ENCODE results near the gene TSSK6. TPM values are rescaled to one million over a fixed set of nuclear protein-coding genes. Genes with fewer than 3 reads are reported as not detected.
A peak's percentile ranks its signal among the peaks of the same experiment; 100 is the strongest.

TSSK6 gene
- total and polyA plus RNA-seq, 4 donors, result 0.61 to 2.2 (median 1.7) TPM

DNA sequence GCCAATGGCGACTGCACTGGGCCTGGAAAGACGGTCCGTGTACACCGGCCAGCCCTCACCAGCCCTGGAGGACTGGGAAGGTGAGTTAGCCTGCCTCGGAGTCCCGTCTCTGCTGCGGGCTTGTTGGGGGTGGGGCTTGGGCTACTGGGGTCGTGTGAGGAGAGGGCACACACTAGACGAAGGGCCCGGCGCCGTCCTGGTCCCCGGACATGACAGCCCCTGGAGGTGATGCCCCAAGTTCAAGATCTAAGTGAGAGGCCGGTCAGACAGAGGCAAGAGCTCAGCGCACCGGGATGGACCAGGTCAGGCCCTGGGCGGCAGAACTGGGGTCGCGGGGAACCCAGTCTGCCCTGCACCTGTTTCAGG is 24.3 kb upstream of the TSSK6 start:
- Histone ChIP-seq H3K9me3 (ENCODE audit: control insufficient read depth, insufficient read depth, low read length) (no peaks in the 10 kb centered on the region), H3K36me3 (ENCODE audit: control insufficient read depth, insufficient read depth, low read length) (peaks cover 18% of the 10 kb centered on the region), H3K27me3 (ENCODE audit: control insufficient read depth, insufficient read depth, low read length) (peaks cover 44% of the 10 kb centered on the region), H3K4me1 (ENCODE audit: control insufficient read depth, insufficient read depth, low read length) (peaks cover 42% of the 10 kb centered on the region), H3K4me3 (ENCODE audit: low read depth, low read length) (no peak overlapping the region), H3K27ac (ENCODE audit: low read depth, low read length) (no peak overlapping the region)
- WGBS (ENCODE audit: insufficient coverage), result 34% methylated on average over 18 of the region's 19 CpGs
- DNase-seq (ENCODE audit: low read depth in 4 of 6, low spot score in 6 of 6), result no peak

DNA sequence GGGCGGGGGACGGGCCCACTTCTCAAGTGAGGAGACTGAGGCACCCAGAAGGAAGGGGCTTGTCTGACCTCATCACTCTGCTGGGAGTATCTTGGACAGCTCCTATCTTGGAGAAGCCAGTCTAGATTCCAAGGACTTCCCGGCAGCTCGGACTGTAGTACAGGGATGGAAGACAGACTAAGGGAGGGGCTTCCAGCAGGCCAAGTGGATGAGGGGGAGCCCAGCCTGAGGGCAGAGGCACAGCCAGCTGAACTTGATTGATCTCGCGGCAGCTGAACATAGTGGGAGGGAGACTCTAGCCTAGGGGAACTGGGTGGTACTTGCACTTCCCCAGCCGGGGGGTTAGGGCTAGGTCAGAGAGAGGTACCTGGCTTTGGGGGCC is 23.4 kb upstream of the TSSK6 start:
- DNase-seq (ENCODE audit: low read depth in 4 of 6, low spot score in 6 of 6), result no peak
- Histone ChIP-seq H3K4me1 (ENCODE audit: control insufficient read depth, insufficient read depth, low read length) (peaks cover 42% of the 10 kb centered on the region), H3K4me3 (ENCODE audit: low read depth, low read length) (no peak overlapping the region), H3K36me3 (ENCODE audit: control insufficient read depth, insufficient read depth, low read length) (peaks cover 19% of the 10 kb centered on the region), H3K27me3 (ENCODE audit: control insufficient read depth, insufficient read depth, low read length) (peaks cover 44% of the 10 kb centered on the region), H3K27ac (ENCODE audit: low read depth, low read length) (no peak overlapping the region), H3K9me3 (ENCODE audit: control insufficient read depth, insufficient read depth, low read length) (no peaks in the 10 kb centered on the region)
- WGBS (ENCODE audit: insufficient coverage), result 30% methylated on average over 7 of the region's 7 CpGs

DNA sequence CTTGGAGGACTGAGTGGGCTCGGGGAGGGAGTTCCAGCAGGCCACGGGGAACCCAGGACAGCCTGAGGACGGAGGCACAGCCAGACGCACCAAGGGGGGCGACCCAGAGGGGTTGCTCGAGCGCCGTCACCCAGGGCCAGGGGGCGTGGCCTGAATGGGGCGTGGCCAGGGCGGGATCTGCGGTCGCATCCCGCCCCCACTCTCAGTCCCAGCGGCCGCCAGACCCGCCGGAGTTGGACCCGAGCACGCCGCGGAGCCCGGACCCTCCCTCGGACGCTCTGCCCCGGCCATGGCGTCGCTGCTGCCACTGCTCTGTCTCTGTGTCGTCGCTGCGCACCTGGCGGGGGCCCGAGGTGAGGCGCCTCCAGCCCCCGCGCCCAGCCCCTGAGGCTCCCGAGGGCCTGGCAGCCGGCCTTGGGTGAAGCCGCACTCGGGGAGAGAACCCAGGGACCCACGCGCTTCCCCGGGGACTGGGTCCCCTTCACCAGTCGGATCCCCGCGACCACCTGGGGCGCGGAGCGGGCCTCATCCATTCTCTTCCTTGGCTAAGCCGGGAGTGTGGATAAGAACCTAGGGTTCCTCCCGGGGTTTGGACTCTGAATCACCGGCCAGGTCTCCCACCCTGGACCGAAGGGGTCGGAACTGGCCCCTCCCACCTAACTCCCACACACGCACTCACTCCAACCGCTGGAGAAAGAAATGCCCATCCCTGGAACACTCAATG is 22.9 kb upstream of the TSSK6 start, which contains the start of gene CILP2:
Gene CILP2 (plus strand): TSS at position 205 of the 724 bp plus-strand sequence. CDS start 85 bp downstream, at position 290.
- H3K4me3 ChIP-seq (ENCODE audit: low read depth, low read length), result no peak within 1 kb of the TSS
- H3K9me3 ChIP-seq (ENCODE audit: control insufficient read depth, insufficient read depth, low read length), result no peaks in the 10 kb centered on the region
- peaks cover 42% of the 10 kb centered on the region for H3K4me1 ChIP-seq (ENCODE audit: control insufficient read depth, insufficient read depth, low read length)
- no peak within 1 kb of the TSS for H3K27ac ChIP-seq (ENCODE audit: low read depth, low read length)
- peak in 1 of 6 donors; percentile 11 for DNase-seq (ENCODE audit: low read depth in 4 of 6, low spot score in 6 of 6)
- H3K36me3 ChIP-seq (ENCODE audit: control insufficient read depth, insufficient read depth, low read length), result peaks cover 21% of the 10 kb centered on the region
- peaks cover 44% of the 10 kb centered on the region for H3K27me3 ChIP-seq (ENCODE audit: control insufficient read depth, insufficient read depth, low read length)
- 3% methylated on average over 53 of the region's 56 CpGs for WGBS (ENCODE audit: insufficient coverage)

DNA sequence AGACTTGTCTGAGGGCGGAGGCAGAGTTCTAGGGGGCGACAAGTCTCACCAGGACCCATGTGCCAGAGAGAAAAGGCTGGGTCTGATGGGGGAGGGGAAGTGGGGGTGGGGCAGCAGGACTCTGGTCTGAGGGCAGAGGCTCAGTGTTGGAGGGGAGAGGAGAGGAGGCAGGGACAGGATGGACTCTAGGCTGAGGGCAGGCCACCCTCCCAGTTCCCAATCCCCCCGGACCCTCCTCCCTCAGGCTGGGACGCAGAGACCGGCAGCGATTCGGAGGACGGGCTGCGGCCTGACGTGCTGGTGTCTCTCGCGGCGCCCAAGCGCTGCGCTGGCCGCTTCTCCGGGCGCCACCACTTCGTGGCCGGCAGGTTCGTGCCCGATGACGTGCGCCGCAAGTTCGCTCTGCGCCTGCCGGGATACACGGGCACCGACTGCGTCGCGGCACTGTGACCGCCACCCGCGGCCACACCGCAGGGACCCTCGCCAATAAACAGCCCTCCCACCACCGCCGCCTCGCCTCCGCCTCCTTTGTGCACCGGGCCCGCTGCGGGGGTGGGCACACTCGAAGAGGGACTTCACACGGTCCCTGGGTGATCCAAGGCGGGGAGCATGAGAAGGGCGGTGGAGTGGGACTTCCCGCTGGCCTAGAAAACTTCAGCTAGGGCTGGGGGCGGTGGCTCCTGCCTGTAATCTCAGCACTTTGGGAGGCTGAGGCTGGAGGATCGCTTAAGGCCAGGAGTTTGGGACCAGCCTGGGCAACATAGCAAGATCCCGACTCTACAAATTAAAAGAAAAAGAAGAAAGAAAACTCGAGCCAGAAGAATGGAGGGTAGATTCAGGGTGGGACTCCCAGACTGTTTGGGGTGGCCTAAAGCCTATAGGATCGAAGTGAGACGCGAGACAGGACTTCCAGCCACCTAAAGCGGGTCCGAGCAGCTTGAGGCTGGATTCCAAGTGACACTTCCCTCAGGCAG is 22.0 kb upstream of the TSSK6 start:
- Histone ChIP-seq H3K27me3 (ENCODE audit: control insufficient read depth, insufficient read depth, low read length) (peaks cover 44% of the 10 kb centered on the region), H3K36me3 (ENCODE audit: control insufficient read depth, insufficient read depth, low read length) (peaks cover 28% of the 10 kb centered on the region), H3K27ac (ENCODE audit: low read depth, low read length) (no peak overlapping the region), H3K4me3 (ENCODE audit: low read depth, low read length) (no peak overlapping the region), H3K4me1 (ENCODE audit: control insufficient read depth, insufficient read depth, low read length) (peaks cover 45% of the 10 kb centered on the region), H3K9me3 (ENCODE audit: control insufficient read depth, insufficient read depth, low read length) (no peaks in the 10 kb centered on the region)
- no peak for DNase-seq (ENCODE audit: low read depth in 4 of 6, low spot score in 6 of 6)
- WGBS (ENCODE audit: insufficient coverage), result 25% methylated on average over 54 of the region's 59 CpGs

DNA sequence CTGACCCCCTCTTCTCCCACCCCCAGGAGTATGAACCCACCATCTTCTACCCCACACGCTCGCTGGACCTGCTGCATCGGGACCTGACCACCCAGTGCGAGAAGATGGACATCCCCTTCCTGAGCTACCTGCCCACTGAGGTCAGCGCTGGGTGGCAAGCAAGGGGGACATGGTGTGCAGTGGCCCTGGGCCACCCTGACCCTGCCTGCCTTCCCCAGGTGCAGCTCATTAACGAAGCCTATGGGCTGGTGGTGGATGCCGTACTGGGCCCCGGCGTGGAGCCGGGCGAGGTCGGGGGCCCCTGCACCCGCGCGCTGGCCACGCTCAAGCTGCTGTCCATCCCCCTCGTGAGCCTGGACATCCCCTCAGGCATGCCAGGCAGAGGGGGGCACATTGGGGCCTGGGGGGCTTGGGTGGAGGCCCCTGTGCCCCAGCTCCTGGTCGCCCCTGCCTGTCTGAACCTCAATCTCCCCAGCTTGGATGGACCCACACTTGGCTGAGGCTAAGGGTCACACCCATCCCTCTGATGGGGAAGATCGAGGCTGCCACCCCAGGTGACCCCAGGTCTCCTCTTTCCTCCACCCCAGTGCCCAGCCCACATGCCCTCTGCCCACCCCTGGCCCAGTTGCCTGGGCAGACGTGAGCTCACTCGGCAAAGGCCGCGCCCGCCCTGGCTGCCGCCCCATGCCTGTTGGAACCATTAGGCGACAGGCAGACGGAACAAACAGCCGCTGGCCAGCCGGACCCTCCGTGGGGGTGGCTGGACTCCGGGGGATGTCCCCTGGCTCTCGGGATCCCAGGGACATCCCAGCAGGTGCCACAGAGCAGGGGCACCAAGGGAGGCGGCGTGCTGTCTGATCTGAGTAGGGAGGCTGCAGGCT is 20.2 kb upstream of the TSSK6 start:
- H3K4me3 ChIP-seq (ENCODE audit: low read depth, low read length), result no peak overlapping the region
- peaks cover 38% of the 10 kb centered on the region for H3K4me1 ChIP-seq (ENCODE audit: control insufficient read depth, insufficient read depth, low read length)
- WGBS (ENCODE audit: insufficient coverage), result 91% methylated on average over 28 of the region's 34 CpGs
- no peak for DNase-seq (ENCODE audit: low read depth in 4 of 6, low spot score in 6 of 6)
- H3K27me3 ChIP-seq (ENCODE audit: control insufficient read depth, insufficient read depth, low read length), result peaks cover 29% of the 10 kb centered on the region
- no peaks in the 10 kb centered on the region for H3K9me3 ChIP-seq (ENCODE audit: control insufficient read depth, insufficient read depth, low read length)
- no peak overlapping the region for H3K27ac ChIP-seq (ENCODE audit: low read depth, low read length)
- peaks cover 31% of the 10 kb centered on the region for H3K36me3 ChIP-seq (ENCODE audit: control insufficient read depth, insufficient read depth, low read length)

DNA sequence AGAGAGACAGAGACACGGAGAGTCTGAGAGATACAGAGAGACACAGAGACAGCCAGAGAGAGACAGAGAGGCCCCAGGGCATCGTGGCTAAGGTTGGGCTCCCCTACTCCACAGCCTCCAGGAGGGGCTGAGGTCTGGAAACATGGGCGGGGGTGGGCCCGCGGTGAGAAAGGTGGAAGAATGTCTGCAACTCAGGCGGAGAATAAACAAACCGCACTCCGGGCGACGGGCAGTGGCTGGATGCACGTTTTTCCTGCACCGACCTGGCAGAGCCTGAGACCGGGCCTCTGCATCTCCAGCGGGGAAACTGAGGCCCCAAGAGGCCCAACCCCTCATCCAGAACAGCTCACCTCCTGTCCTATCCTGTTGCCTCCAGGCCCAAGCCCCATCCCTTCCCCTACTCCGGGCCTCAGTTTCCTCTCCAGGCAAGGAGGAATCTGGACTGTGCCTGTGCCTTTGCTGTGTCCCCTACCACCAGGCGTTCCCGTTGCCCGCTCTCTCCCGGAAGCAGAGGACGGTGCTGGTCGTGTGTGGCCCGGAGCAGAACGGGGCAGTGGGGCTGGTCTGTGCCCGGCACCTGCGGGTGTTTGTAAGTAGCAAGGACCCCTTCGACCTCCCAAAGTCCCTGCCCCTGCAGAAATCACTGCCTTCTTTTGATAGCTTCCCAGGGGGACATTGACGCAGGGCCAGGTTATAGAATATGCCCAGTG is 19.4 kb upstream of the TSSK6 start:
- WGBS (ENCODE audit: insufficient coverage), result 83% methylated on average over 25 of the region's 27 CpGs
- Histone ChIP-seq H3K4me3 (ENCODE audit: low read depth, low read length) (no peak overlapping the region), H3K36me3 (ENCODE audit: control insufficient read depth, insufficient read depth, low read length) (peaks cover 35% of the 10 kb centered on the region), H3K27ac (ENCODE audit: low read depth, low read length) (no peak overlapping the region), H3K9me3 (ENCODE audit: control insufficient read depth, insufficient read depth, low read length) (no peaks in the 10 kb centered on the region), H3K4me1 (ENCODE audit: control insufficient read depth, insufficient read depth, low read length) (peaks cover 37% of the 10 kb centered on the region), H3K27me3 (ENCODE audit: control insufficient read depth, insufficient read depth, low read length) (peaks cover 22% of the 10 kb centered on the region)
- DNase-seq (ENCODE audit: low read depth in 4 of 6, low spot score in 6 of 6), result no peak

DNA sequence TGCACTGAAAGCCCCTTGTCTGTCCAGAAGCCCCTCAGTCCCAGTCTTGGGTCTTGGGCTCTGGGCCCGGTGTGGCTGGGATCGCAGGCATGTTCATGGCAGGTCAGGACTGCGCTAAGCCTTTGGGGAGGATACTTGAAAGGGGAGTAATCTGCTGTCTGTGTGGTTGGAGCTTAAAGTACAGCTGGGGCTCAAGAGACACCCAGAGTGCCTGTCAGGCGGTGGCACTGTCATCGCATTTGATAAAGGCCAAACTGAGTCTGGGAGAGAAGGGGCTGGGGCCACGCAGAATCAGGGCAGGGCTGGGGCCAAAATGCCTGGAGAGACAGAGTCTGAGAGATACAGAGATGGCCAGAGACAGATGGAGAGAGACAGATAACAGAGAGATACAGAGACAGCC is 18.5 kb upstream of the TSSK6 start:
- 88% methylated on average over 6 of the region's 6 CpGs for WGBS (ENCODE audit: insufficient coverage)
- peaks cover 42% of the 10 kb centered on the region for H3K4me1 ChIP-seq (ENCODE audit: control insufficient read depth, insufficient read depth, low read length)

DNA sequence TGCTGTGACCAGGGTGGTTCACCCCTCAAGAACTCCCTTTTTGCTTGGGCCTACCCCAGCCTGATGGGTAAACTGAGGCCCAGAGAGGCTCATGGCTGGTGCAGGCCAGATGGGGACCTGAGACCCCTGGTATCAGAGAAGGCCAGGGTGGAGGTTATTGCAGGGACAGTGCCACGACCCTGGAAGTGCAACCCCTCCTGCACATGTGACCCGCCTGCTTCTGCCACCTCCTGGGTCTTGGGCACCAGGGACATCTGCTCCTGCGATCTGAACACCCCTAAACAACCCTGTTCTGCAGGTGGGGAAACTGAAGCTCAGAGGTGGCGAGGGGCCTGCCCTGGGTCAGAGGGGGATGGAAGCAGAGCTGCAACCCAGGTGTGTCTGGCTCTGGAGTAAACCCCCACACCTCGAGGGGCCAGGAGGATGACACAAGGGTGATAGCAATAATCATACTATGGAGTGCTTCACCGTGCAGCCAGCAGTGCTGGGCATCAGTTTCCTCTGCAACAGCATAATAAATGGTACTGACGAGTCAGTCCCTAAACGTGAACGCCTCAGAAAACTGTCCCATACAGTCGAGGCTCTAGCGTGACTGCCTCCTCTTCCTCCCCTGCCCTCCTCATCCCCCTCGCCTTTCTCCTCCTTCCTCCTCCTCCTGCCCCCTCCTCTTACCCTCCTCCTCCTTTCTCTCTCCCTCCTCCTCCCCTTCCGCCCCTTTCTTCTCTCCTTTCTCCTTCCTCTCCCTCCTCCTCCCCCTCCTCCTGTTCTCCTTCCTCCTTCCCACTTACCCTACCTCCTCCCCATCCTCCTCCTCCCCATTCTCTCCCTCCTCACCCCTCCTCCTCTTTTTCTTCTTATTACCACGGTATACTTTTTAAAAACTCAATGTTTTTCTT is 17.7 kb upstream of the TSSK6 start:
- Histone ChIP-seq H3K36me3 (ENCODE audit: control insufficient read depth, insufficient read depth, low read length) (peaks cover 43% of the 10 kb centered on the region), H3K4me1 (ENCODE audit: control insufficient read depth, insufficient read depth, low read length) (peaks cover 40% of the 10 kb centered on the region), H3K27me3 (ENCODE audit: control insufficient read depth, insufficient read depth, low read length) (peaks cover 8% of the 10 kb centered on the region), H3K27ac (ENCODE audit: low read depth, low read length) (no peak overlapping the region), H3K4me3 (ENCODE audit: low read depth, low read length) (no peak overlapping the region), H3K9me3 (ENCODE audit: control insufficient read depth, insufficient read depth, low read length) (no peaks in the 10 kb centered on the region)
- WGBS (ENCODE audit: insufficient coverage), result 77% methylated on average over 13 of the region's 14 CpGs
- no peak for DNase-seq (ENCODE audit: low read depth in 4 of 6, low spot score in 6 of 6)

More for the DNA sequence above, 18.5 kb upstream of the TSSK6 start:
- no peak overlapping the region for H3K4me3 ChIP-seq (ENCODE audit: low read depth, low read length)
- no peak for DNase-seq (ENCODE audit: low read depth in 4 of 6, low spot score in 6 of 6)
- no peak overlapping the region for H3K27ac ChIP-seq (ENCODE audit: low read depth, low read length)
- peaks cover 40% of the 10 kb centered on the region for H3K36me3 ChIP-seq (ENCODE audit: control insufficient read depth, insufficient read depth, low read length)
- no peaks in the 10 kb centered on the region for H3K9me3 ChIP-seq (ENCODE audit: control insufficient read depth, insufficient read depth, low read length)
- peaks cover 16% of the 10 kb centered on the region for H3K27me3 ChIP-seq (ENCODE audit: control insufficient read depth, insufficient read depth, low read length)
